ENCODE results near the gene KCNQ1.

The KCNQ1 gene

DNA sequence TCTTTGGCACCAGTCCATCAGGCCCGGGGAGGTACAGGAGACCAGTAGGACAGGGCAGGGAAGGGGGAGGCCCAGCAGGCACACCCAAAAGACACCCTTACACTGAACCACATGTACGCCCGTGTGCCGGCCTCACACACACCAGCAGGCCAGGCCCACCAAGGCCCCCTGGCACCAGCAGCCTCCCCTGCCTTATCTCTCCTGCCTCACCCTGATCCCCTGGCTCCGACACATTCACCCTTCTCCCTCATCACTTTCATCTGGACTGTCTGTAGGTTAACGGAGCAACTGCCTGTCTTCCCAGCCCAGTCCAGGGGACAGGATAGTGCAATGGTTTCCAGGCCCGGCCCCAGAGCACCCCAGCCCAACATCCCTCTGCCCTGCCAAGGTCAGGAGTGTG is 435.8 kb downstream of the KCNQ1 start:
- peaks cover 0 to 15% of the 10 kb centered on the region in 2 donors for H3K4me1 ChIP-seq (ENCODE audit: control insufficient read depth in 1 of 2, insufficient read depth in 2 of 2, low read length in 2 of 2)
- no peak overlapping the region for H3K4me3 ChIP-seq (ENCODE audit: low read depth in 1 of 2, low read length in 2 of 2)
- H3K27me3 ChIP-seq (ENCODE audit: low read depth, low read length), result no peaks in the 10 kb centered on the region
- peaks cover 0 to 11% of the 10 kb centered on the region in 2 donors for H3K36me3 ChIP-seq (ENCODE audit: control insufficient read depth in 1 of 2, insufficient read depth in 2 of 2, low read length in 2 of 2)
- H3K9me3 ChIP-seq (ENCODE audit: control insufficient read depth in 1 of 2, low read length in 2 of 2), result peaks cover 0 to 3% of the 10 kb centered on the region in 2 donors
- no peak overlapping the region for H3K27ac ChIP-seq (ENCODE audit: low read length)

DNA sequence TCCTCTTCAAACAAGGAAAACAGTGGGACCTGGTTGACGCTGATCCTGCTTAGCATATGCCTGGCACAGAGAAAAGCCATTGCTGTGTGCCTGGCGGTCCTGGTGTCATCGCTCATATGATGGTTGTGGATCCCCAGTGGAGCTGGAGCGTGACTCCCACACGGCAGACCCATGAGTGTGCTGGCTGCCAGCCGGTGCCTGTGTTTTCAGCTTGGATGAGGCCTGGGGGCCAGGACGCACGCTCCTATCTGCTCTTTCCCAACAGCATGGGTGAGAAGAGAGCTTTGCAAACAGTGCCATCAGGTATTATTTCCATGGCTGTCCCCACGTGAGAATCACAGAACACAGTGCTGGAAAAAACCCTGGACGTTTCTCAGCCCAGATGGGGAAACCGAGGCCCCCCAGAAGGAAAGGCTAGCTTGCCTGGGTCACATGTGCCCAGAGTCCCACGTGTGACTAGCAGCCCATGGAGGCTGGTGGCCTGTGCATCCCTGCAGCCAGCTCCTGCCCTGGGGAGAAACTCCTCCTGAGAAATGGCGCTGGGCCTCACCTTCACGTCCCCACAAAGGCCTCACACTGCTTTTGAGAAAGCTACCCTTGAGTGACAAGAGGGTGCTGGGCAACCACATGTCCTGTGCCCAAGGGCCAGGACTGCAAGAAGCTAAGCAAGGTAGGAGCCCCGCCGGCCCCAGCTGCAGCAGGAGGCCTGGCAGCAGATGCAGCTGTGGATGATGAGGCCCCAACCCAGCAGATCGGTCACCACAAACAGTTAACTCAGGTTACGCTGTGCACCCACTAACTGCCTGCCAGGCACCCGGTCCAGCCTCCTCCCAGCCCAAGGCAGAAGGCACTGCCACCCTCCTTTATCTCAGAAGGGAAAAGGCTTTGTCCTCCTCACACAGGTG is 436.5 kb downstream of the KCNQ1 start:
- Histone ChIP-seq H3K4me3 (ENCODE audit: low read depth in 1 of 2, low read length in 2 of 2) (no peak overlapping the region), H3K27ac (ENCODE audit: low read length) (no peak overlapping the region), H3K4me1 (ENCODE audit: control insufficient read depth in 1 of 2, insufficient read depth in 2 of 2, low read length in 2 of 2) (peaks cover 0 to 17% of the 10 kb centered on the region in 2 donors), H3K9me3 (ENCODE audit: control insufficient read depth in 1 of 2, low read length in 2 of 2) (peaks cover 0 to 3% of the 10 kb centered on the region in 2 donors), H3K27me3 (ENCODE audit: low read depth, low read length) (no peaks in the 10 kb centered on the region), H3K36me3 (ENCODE audit: control insufficient read depth in 1 of 2, insufficient read depth in 2 of 2, low read length in 2 of 2) (peaks cover 0 to 11% of the 10 kb centered on the region in 2 donors)

GRCh38 chr11:2881981-2882375 is 437.2 kb downstream of the KCNQ1 start:
- Histone ChIP-seq H3K27me3 (ENCODE audit: low read depth, low read length) (no peaks in the 10 kb centered on the region), H3K27ac (ENCODE audit: low read length) (no peak overlapping the region), H3K4me1 (ENCODE audit: control insufficient read depth in 1 of 2, insufficient read depth in 2 of 2, low read length in 2 of 2) (peaks cover 0 to 21% of the 10 kb centered on the region in 2 donors), H3K4me3 (ENCODE audit: low read depth in 1 of 2, low read length in 2 of 2) (peak overlapping the region in 1 of 2 donors; percentile 77), H3K36me3 (ENCODE audit: control insufficient read depth in 1 of 2, insufficient read depth in 2 of 2, low read length in 2 of 2) (peaks cover 0 to 11% of the 10 kb centered on the region in 2 donors), H3K9me3 (ENCODE audit: control insufficient read depth in 1 of 2, low read length in 2 of 2) (peaks cover 0 to under 1% of the 10 kb centered on the region in 2 donors)

GRCh38 chr11:2882396-2883110 is 437.7 kb downstream of the KCNQ1 start:
- no peak overlapping the region for H3K27ac ChIP-seq (ENCODE audit: low read length)
- no peaks in the 10 kb centered on the region for H3K27me3 ChIP-seq (ENCODE audit: low read depth, low read length)
- no peaks in the 10 kb centered on the region for H3K9me3 ChIP-seq (ENCODE audit: control insufficient read depth in 1 of 2, low read length in 2 of 2)
- peaks cover 0 to 27% of the 10 kb centered on the region in 2 donors for H3K4me1 ChIP-seq (ENCODE audit: control insufficient read depth in 1 of 2, insufficient read depth in 2 of 2, low read length in 2 of 2)
- peak overlapping the region in 1 of 2 donors; percentile 77 for H3K4me3 ChIP-seq (ENCODE audit: low read depth in 1 of 2, low read length in 2 of 2)
- peaks cover 0 to 11% of the 10 kb centered on the region in 2 donors for H3K36me3 ChIP-seq (ENCODE audit: control insufficient read depth in 1 of 2, insufficient read depth in 2 of 2, low read length in 2 of 2)

DNA sequence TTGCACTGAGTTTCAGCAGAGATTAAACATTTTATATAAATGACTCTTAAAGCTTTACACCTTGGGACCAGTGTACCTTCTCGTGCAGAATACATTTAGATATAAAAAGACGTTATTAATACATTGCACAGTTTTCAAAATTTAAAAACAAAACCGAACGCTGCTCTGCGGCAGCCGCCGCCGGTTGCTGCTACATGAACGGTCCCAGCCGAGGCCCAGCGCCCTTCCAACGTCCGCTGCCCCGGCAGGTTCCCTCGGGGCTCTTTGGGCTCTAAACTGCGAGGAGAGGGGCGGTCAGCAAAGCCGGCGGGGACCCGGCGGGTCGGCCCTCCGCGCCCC is 438.8 kb downstream of the KCNQ1 start:
- H3K4me1 ChIP-seq (ENCODE audit: control insufficient read depth in 1 of 2, insufficient read depth in 2 of 2, low read length in 2 of 2), result peaks cover 0 to 31% of the 10 kb centered on the region in 2 donors
- H3K36me3 ChIP-seq (ENCODE audit: control insufficient read depth in 1 of 2, insufficient read depth in 2 of 2, low read length in 2 of 2), result peaks cover 0 to 11% of the 10 kb centered on the region in 2 donors
- no peaks in the 10 kb centered on the region for H3K27me3 ChIP-seq (ENCODE audit: low read depth, low read length)
- no peaks in the 10 kb centered on the region for H3K9me3 ChIP-seq (ENCODE audit: control insufficient read depth in 1 of 2, low read length in 2 of 2)
- H3K4me3 ChIP-seq (ENCODE audit: low read depth in 1 of 2, low read length in 2 of 2), result peak overlapping the region; percentile 30 to 77
- H3K27ac ChIP-seq (ENCODE audit: low read length), result no peak overlapping the region

GRCh38 chr11:2883979-2884815 is 439.4 kb downstream of the KCNQ1 start:
- no peaks in the 10 kb centered on the region for H3K9me3 ChIP-seq (ENCODE audit: control insufficient read depth in 1 of 2, low read length in 2 of 2)
- H3K36me3 ChIP-seq (ENCODE audit: control insufficient read depth in 1 of 2, insufficient read depth in 2 of 2, low read length in 2 of 2), result peaks cover 0 to 5% of the 10 kb centered on the region in 2 donors
- H3K27ac ChIP-seq (ENCODE audit: low read length), result no peak overlapping the region
- H3K4me1 ChIP-seq (ENCODE audit: control insufficient read depth in 1 of 2, insufficient read depth in 2 of 2, low read length in 2 of 2), result peaks cover 0 to 31% of the 10 kb centered on the region in 2 donors
- H3K4me3 ChIP-seq (ENCODE audit: low read depth in 1 of 2, low read length in 2 of 2), result peak overlapping the region; percentile 30 to 77
- H3K27me3 ChIP-seq (ENCODE audit: low read depth, low read length), result no peaks in the 10 kb centered on the region

- no peak overlapping the region for H3K27ac ChIP-seq (ENCODE audit: low read length)
- H3K36me3 ChIP-seq (ENCODE audit: control insufficient read depth in 1 of 2, insufficient read depth in 2 of 2, low read length in 2 of 2), result no peaks in the 10 kb centered on the region
- H3K27me3 ChIP-seq (ENCODE audit: low read depth, low read length), result no peaks in the 10 kb centered on the region
- peak overlapping the region; percentile 61 to 88 for H3K4me3 ChIP-seq (ENCODE audit: low read depth in 1 of 2, low read length in 2 of 2)
- peaks cover 0 to 31% of the 10 kb centered on the region in 2 donors for H3K4me1 ChIP-seq (ENCODE audit: control insufficient read depth in 1 of 2, insufficient read depth in 2 of 2, low read length in 2 of 2)
- no peaks in the 10 kb centered on the region for H3K9me3 ChIP-seq (ENCODE audit: control insufficient read depth in 1 of 2, low read length in 2 of 2)
Observed at GRCh38 chr11:2885017-2885677, 440.3 kb downstream of the KCNQ1 start.

GRCh38 chr11:2885678-2886081 is 440.9 kb downstream of the KCNQ1 start, which contains the start of gene CDKN1C:
TSS of gene CDKN1C (minus strand) at chr11:2885775. CDS start at chr11:2885456, 319 bp downstream.
- Histone ChIP-seq H3K36me3 (ENCODE audit: control insufficient read depth in 1 of 2, insufficient read depth in 2 of 2, low read length in 2 of 2) (no peaks in the 10 kb centered on the region), H3K9me3 (ENCODE audit: control insufficient read depth in 1 of 2, low read length in 2 of 2) (no peaks in the 10 kb centered on the region), H3K27me3 (ENCODE audit: low read depth, low read length) (no peaks in the 10 kb centered on the region), H3K4me3 (ENCODE audit: low read depth in 1 of 2, low read length in 2 of 2) (peak within 1 kb of the TSS; percentile 61 to 88), H3K4me1 (ENCODE audit: control insufficient read depth in 1 of 2, insufficient read depth in 2 of 2, low read length in 2 of 2) (peaks cover 0 to 35% of the 10 kb centered on the region in 2 donors), H3K27ac (ENCODE audit: low read length) (no peak within 1 kb of the TSS)

DNA sequence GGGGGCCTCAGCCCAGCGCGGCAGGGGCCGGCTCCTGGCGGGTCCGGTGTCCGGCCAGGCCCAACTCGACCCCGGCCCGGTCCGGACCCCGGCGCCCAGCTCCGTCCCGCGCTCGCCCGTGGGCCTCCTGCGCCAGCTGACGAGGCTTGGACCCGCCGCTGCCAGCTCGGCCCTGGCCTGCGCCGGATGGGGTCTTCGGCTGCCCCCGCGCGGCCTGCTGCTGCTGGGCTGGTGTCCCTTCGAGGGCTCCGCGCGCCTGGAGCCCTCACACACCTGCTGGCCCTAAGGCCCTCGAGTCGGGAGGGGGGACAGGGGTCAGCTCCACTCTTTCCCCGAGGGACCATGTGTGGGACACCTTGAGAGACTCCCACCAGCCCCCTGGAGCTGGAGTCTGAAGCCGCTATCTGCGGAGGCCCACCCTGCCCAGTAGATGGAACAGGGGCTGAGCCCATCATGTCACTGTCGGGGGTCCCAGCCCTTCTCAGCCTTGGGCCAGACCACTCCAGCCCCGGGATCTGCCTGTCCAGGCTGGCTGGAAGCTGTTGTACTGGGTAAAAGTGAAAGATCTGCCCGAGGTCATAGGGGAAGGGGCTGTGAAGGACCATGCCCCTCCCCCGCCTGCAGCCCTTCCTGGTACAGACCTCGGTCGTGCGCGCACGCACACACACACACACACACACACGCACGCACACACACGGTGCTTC is 441.5 kb downstream of the KCNQ1 start:
- Histone ChIP-seq H3K36me3 (ENCODE audit: control insufficient read depth in 1 of 2, insufficient read depth in 2 of 2, low read length in 2 of 2) (no peaks in the 10 kb centered on the region), H3K9me3 (ENCODE audit: control insufficient read depth in 1 of 2, low read length in 2 of 2) (no peaks in the 10 kb centered on the region), H3K27me3 (ENCODE audit: low read depth, low read length) (no peaks in the 10 kb centered on the region), H3K4me3 (ENCODE audit: low read depth in 1 of 2, low read length in 2 of 2) (peak overlapping the region in 1 of 2 donors; percentile 35), H3K4me1 (ENCODE audit: control insufficient read depth in 1 of 2, insufficient read depth in 2 of 2, low read length in 2 of 2) (peaks cover under 1 to 36% of the 10 kb centered on the region in 2 donors), H3K27ac (ENCODE audit: low read length) (no peak overlapping the region)

DNA sequence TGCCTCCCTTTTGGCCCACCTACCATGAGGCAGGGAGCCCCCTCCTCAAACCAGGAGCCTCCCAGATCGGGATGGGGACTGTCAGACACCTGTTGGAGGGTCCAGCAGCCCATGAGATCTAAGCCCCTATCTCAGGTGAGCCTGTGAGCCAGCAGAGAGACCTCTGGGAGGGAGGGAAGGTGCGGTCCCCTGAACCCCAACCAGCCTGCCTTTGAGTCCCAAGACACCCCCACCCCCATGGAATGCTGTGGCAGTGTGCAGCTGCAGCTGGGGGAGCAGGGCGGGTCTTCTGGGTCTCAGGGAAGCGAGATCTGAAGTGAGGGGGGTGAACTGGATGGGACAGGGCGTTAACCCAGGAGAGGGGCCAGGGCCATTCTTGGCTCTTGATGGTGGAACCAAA is 442.1 kb downstream of the KCNQ1 start:
- Histone ChIP-seq H3K9me3 (ENCODE audit: control insufficient read depth in 1 of 2, low read length in 2 of 2) (no peaks in the 10 kb centered on the region), H3K4me3 (ENCODE audit: low read depth in 1 of 2, low read length in 2 of 2) (no peak overlapping the region), H3K27me3 (ENCODE audit: low read depth, low read length) (no peaks in the 10 kb centered on the region), H3K4me1 (ENCODE audit: control insufficient read depth in 1 of 2, insufficient read depth in 2 of 2, low read length in 2 of 2) (peaks cover 5 to 42% of the 10 kb centered on the region in 2 donors), H3K27ac (ENCODE audit: low read length) (no peak overlapping the region), H3K36me3 (ENCODE audit: control insufficient read depth in 1 of 2, insufficient read depth in 2 of 2, low read length in 2 of 2) (no peaks in the 10 kb centered on the region)

Data from muscle layer of duodenum (tissue), 2 donors.